Memory B cell (primary cell): ENCODE data around the gene COX8A.

Source experiments
- ATAC-seq: fragments of 150-1000 bp; cut with Tn5 transposase; 2 replicates; pipeline ENCODE4 v1.10.0; 2021; ENCODE audit warnings: low read depth, mild to moderate bottlenecking, moderate library complexity
- DNase-seq, 2 donors: peaks; one replicate each; pipeline ENCODE4 v3.0.0; 2022; ENCODE audit warnings: low spot score in 2 of 2
- H3K27ac Mint-ChIP-seq: one replicate; pipeline ENCODE4 v1.8.0; 2022; ENCODE audit warnings: mild to moderate bottlenecking, moderate library complexity, mixed read lengths
- H3K27me3 Mint-ChIP-seq: one replicate; pipeline ENCODE4 v1.8.0; 2022; ENCODE audit warnings: mixed read lengths
- H3K36me3 Mint-ChIP-seq: one replicate; pipeline ENCODE4 v1.8.0; 2022; ENCODE audit warnings: mild to moderate bottlenecking, mixed read lengths
- H3K4me1 Mint-ChIP-seq: one replicate; pipeline ENCODE4 v1.8.0; 2022; ENCODE audit warnings: mixed read lengths
- H3K4me3 Mint-ChIP-seq: one replicate; pipeline ENCODE4 v1.8.0; 2022; ENCODE audit warnings: mild to moderate bottlenecking, moderate library complexity, mixed read lengths
- H3K9me3 Mint-ChIP-seq: one replicate; pipeline ENCODE4 v1.8.0; 2022; ENCODE audit warnings: mixed read lengths

Gene COX8A

GRCh38 chr11:63986932-63987513, 12.6 kb downstream of the COX8A start:
- Mint-ChIP-seq H3K9me3 (no peaks in the 10 kb centered on the region), H3K27ac (no peak overlapping the region), H3K4me3 (peak overlapping the region; percentile 60), H3K36me3 (peaks cover 18% of the 10 kb centered on the region), H3K4me1 (peaks cover 19% of the 10 kb centered on the region), H3K27me3 (no peaks in the 10 kb centered on the region)
- DNase-seq (no peak), ATAC-seq (no peak)

DNA sequence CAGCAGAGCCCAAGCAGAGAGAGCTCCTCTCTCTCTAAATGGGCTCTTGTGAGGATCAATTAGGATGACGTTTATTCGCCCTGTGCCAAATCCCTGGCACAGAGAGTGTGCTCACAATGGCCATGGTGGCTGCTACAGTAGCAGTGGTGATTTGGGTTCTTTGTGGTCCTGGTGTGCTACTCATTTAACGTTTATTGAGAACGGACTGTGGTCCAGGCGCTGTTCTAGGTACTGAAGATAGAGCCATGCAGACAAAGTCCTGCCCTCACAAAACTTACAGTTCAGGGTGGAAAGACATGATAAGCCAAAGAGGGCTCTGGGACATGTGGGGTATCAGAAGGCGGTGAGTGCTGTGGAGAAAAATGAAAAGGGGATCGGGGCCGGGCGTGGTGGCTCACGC, 17.1 kb downstream of the COX8A start:
- Mint-ChIP-seq H3K27me3 (no peaks in the 10 kb centered on the region), H3K9me3 (no peaks in the 10 kb centered on the region), H3K4me1 (peaks cover 19% of the 10 kb centered on the region), H3K4me3 (no peak overlapping the region), H3K27ac (no peak overlapping the region), H3K36me3 (peaks cover 37% of the 10 kb centered on the region)
- ATAC-seq (no peak), DNase-seq (no peak)

- H3K9me3 Mint-ChIP-seq = no peaks in the 10 kb centered on the region
- no peak overlapping the region for H3K27ac Mint-ChIP-seq
- no peak for ATAC-seq
- no peaks in the 10 kb centered on the region for H3K27me3 Mint-ChIP-seq
- H3K36me3 Mint-ChIP-seq = peaks cover 46% of the 10 kb centered on the region
- no peak for DNase-seq
- H3K4me1 Mint-ChIP-seq = peaks cover 18% of the 10 kb centered on the region
- no peak overlapping the region for H3K4me3 Mint-ChIP-seq
Measured at GRCh38 chr11:63993100-63993499, 18.7 kb downstream of the COX8A start.

GRCh38 chr11:63993993-63994392, 19.6 kb downstream of the COX8A start:
- H3K36me3 Mint-ChIP-seq = peaks cover 43% of the 10 kb centered on the region
- no peaks in the 10 kb centered on the region for H3K27me3 Mint-ChIP-seq
- no peak for DNase-seq
- H3K9me3 Mint-ChIP-seq = no peaks in the 10 kb centered on the region
- no peak overlapping the region for H3K27ac Mint-ChIP-seq
- no peak overlapping the region for H3K4me3 Mint-ChIP-seq
- ATAC-seq = no peak
- peaks cover 22% of the 10 kb centered on the region for H3K4me1 Mint-ChIP-seq

- H3K9me3 Mint-ChIP-seq = no peaks in the 10 kb centered on the region
- DNase-seq = no peak
- H3K4me1 Mint-ChIP-seq = peaks cover 30% of the 10 kb centered on the region
- H3K27me3 Mint-ChIP-seq = no peaks in the 10 kb centered on the region
- no peak overlapping the region for H3K4me3 Mint-ChIP-seq
- no peak overlapping the region for H3K27ac Mint-ChIP-seq
- peaks cover 40% of the 10 kb centered on the region for H3K36me3 Mint-ChIP-seq
- ATAC-seq = no peak
Measured at GRCh38 chr11:63996512-63996911, 22.1 kb downstream of the COX8A start.

- Mint-ChIP-seq H3K4me1 (peaks cover 30% of the 10 kb centered on the region), H3K27me3 (no peaks in the 10 kb centered on the region), H3K36me3 (peaks cover 34% of the 10 kb centered on the region), H3K27ac (no peak overlapping the region), H3K9me3 (no peaks in the 10 kb centered on the region), H3K4me3 (no peak overlapping the region)
- ATAC-seq = no peak
- no peak for DNase-seq
Measured at GRCh38 chr11:63997104-63997700, 22.8 kb downstream of the COX8A start.

DNA sequence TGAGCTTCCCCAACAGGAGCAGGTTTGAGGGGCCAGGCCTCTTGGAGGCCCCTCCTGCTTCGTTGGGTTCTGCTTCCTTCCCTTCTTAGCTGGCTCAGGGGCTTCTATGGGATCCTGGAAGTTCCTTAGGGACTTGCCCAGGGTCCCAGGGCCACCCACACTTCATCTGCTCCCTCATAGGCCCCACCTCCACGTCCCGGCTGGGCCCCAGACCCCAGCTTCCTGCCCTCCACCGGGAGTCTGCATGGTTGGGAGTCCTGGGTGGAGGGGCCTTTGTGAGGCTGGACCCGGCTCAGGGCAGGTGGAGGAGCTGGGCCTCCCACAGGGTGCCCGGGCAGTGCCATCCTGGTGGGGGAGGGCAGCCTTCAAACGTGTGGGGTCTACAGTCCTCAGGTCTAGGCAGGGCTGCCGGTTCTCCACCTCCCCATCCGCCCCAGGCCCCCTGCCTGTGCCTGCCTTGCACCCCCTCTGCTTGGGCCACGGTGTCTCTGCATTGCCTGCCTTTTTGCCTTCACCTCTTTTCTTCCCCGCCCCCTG, 23.4 kb downstream of the COX8A start:
- peaks cover 28% of the 10 kb centered on the region for H3K4me1 Mint-ChIP-seq
- DNase-seq (no peak), ATAC-seq (no peak)
- no peak overlapping the region for H3K4me3 Mint-ChIP-seq
- peaks cover 33% of the 10 kb centered on the region for H3K36me3 Mint-ChIP-seq
- H3K27me3 Mint-ChIP-seq = no peaks in the 10 kb centered on the region
- H3K9me3 Mint-ChIP-seq = no peaks in the 10 kb centered on the region
- H3K27ac Mint-ChIP-seq = no peak overlapping the region

GRCh38 chr11:63998558-63999348, 24.3 kb downstream of the COX8A start:
- Mint-ChIP-seq H3K9me3 (no peaks in the 10 kb centered on the region), H3K27me3 (no peaks in the 10 kb centered on the region), H3K4me3 (peak overlapping the region; percentile 68), H3K36me3 (peaks cover 29% of the 10 kb centered on the region), H3K4me1 (peaks cover 23% of the 10 kb centered on the region), H3K27ac (no peak overlapping the region)
- DNase-seq (no peak), ATAC-seq (peak; percentile 30)

- peak; percentile 55 to 68 for DNase-seq
- H3K4me3 Mint-ChIP-seq = peak overlapping the region; percentile 76
- peaks cover 27% of the 10 kb centered on the region for H3K36me3 Mint-ChIP-seq
- no peaks in the 10 kb centered on the region for H3K27me3 Mint-ChIP-seq
- H3K4me1 Mint-ChIP-seq = peaks cover 21% of the 10 kb centered on the region
- ATAC-seq = peak; percentile 65
- H3K27ac Mint-ChIP-seq = no peak overlapping the region
- H3K9me3 Mint-ChIP-seq = no peaks in the 10 kb centered on the region
Measured at GRCh38 chr11:63999349-64000025, 25.1 kb downstream of the COX8A start.

DNA sequence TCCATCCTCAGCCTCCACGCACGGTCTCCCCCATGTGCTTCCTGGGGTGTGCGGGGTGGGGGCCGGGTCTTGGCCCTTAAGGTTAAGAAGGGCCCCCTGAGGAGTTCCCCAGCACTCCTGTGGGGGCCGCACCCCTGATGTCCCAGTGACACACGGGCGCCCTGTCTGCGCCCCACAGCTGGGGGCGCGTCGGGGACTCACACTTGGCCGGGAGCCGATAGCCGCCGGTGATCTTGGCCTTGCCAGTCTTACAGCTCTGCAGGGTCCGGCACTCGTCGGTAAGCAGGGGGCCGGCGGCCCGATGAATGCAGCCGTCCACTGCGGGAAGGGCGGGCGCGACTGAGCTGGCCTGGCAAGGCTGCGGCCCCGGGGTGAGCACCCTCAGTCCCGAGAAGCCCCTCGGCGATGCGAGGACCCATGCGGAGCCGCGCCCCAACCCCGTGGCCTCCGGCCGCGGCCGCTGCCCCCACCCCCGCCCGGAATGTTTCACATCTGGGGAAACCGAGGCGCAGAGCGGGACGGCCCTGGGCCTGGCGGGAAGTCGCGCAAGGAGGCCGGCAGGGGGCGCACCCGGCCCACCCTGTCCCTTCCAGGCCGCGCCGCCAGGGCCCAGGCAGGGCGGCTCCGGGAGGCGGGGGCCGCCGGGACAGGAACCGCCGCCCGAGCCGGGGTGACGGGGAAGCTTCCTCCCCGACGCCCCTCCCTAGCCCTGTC, 25.8 kb downstream of the COX8A start:
- DNase-seq (peak; percentile 74 to 75), ATAC-seq (peak; percentile 77)
- H3K4me1 Mint-ChIP-seq = peaks cover 18% of the 10 kb centered on the region
- peaks cover 20% of the 10 kb centered on the region for H3K36me3 Mint-ChIP-seq
- peak overlapping the region; percentile 76 for H3K4me3 Mint-ChIP-seq
- no peaks in the 10 kb centered on the region for H3K27me3 Mint-ChIP-seq
- H3K27ac Mint-ChIP-seq = no peak overlapping the region
- no peaks in the 10 kb centered on the region for H3K9me3 Mint-ChIP-seq

GRCh38 chr11:64000740-64001483, 26.5 kb downstream of the COX8A start:
- Mint-ChIP-seq H3K4me1 (peaks cover 18% of the 10 kb centered on the region), H3K36me3 (peaks cover 15% of the 10 kb centered on the region), H3K27me3 (peaks cover 1% of the 10 kb centered on the region), H3K4me3 (peak overlapping the region; percentile 68), H3K27ac (no peak overlapping the region), H3K9me3 (no peaks in the 10 kb centered on the region)
- DNase-seq (no peak), ATAC-seq (no peak)

DNA sequence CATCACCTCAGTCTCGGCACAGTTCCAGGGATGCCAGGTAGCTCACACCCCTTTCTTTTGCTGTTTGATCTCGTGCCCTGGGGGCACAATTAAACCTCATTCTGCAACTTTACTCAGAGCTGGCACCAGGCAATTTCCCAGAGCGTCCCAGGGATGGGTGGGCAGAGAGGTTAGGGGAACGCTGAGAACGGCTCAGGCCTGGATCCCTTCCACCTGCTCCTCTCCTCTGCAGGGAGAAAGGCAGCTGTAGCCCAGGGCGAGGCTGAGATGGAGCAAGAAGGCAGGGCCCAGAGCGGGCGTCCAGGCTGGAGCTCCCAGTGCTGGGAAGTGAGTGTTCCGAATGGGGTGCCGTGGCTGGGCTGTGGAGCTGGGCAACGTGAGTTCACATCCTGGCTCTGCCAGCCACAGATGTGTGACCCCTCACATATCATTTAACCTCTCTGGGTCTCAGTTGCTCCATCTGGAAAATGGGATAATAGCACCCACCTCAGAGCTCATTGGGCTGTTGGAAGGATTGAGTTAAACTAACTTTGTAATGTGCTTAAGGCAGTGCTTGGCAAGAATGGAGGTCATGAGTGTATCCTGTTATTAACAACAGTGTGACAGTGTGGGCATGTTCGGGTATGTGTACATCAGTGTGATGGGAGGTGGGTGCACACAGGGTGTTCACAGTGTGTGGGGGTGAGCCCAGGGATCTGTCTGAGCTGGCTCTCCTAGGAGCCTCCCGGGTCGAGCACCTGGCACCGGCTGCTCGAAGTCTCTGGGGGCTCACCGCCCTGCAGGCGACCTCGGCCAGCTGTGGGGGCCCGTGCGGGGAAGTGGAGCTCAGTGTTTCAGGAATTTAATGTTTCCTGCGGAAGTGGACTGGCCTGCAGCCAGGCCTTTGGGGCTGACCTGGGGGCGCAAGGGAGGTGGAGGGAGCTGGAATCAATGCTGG, 27.3 kb downstream of the COX8A start:
- peaks cover 1% of the 10 kb centered on the region for H3K27me3 Mint-ChIP-seq
- H3K36me3 Mint-ChIP-seq = peaks cover 15% of the 10 kb centered on the region
- H3K9me3 Mint-ChIP-seq = no peaks in the 10 kb centered on the region
- DNase-seq = no peak
- H3K4me1 Mint-ChIP-seq = peaks cover 18% of the 10 kb centered on the region
- peak overlapping the region; percentile 68 for H3K4me3 Mint-ChIP-seq
- H3K27ac Mint-ChIP-seq = no peak overlapping the region
- ATAC-seq = no peak
